HG03442 (cell line): ENCODE measurements around the gene STARD6.
A peak's percentile ranks its signal among the peaks of the same experiment; 100 is the strongest.
"Not testable (repeated sequence)": the region's sequence is repeated elsewhere in the genome, so short reads cannot be mapped to it uniquely, and the experiment has no call there.

ENCODE experiments used
- ATAC-seq: cut with Tn5 transposase; IDR thresholded peaks from one replicate; pipeline ENCODE4 v1.9.1; 2021; ENCODE audit warnings: mild to moderate bottlenecking, moderate library complexity; ENCODE audit not compliant: unreplicated experiment

STARD6 gene

DNA sequence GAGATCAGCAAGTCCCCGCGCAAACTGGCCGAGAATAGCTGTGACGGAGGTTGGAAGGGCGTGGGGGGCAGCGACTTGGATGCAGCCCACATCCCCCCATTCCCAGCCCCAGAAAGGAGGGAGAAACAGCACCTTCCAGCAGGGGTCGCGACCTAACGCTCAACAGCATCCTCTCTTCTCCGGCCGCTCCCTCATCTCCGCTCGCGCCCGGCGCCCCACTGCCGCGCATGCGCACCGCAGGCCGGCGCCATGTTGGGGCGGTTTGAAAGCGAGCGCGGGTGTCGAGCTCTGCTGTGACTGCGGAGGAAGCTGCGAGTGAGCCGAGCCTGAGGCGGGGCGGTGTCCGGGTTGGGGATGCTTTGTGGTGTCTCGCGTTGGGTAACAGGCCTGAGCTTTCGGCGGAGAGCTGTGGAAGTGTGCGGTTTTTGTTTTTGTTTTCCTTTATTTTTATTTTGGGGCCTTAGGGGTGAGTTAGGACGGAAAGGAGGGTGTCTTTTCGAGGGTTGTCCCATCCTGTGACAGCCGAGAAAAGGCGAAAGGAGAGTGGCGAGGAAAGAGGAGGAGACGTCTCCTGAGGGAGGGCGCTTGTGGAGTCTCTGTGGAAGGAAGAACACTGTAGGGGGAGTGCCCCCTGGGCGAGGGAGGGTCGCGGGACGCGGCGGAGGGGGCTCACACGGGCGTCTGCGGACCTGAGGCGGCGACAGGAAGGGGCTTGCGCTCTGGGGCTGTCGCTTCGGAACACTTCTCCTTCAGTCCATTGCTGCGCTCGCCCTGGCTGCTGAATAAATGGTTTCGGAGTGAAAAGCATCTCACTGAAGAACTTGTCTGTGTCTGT, at the start of gene STARD6, which contains the start of gene C18orf54:
TSS of gene STARD6 (minus strand) at position 199 of the 835 bp plus-strand sequence. CDS start 3,285 bp downstream, outside the sequence.
TSS of gene C18orf54 (plus strand) at position 247 of the 835 bp plus-strand sequence. CDS start 2,667 bp downstream, outside the sequence.
- peak; percentile 92 for ATAC-seq

DNA sequence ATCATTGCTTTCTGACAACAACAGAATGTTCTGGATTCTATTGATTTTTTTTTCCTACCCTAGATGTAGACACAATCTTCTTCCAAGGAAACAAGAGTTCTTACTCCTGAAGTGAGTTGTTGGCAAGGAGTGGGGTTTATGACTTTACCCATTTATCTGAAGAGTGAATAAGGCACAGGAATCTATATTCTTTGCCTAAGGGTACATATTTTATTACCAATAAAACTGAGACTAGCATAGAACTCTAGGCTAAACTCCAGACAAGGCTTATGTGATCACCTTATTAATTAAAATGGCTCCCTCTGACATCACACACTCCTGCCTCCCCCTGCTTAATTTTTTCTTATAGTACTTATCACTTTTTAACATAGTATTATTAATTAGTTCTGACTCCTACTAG, 47.6 kb upstream of the STARD6 start:
- ATAC-seq: no peak

GRCh38 chr18:54396760-54397159, 39.1 kb upstream of the STARD6 start:
- no peak for ATAC-seq

GRCh38 chr18:54393648-54394294, 36.1 kb upstream of the STARD6 start:
- no peak for ATAC-seq

GRCh38 chr18:54392543-54393023, 34.9 kb upstream of the STARD6 start:
- ATAC-seq: peak; percentile 49

DNA sequence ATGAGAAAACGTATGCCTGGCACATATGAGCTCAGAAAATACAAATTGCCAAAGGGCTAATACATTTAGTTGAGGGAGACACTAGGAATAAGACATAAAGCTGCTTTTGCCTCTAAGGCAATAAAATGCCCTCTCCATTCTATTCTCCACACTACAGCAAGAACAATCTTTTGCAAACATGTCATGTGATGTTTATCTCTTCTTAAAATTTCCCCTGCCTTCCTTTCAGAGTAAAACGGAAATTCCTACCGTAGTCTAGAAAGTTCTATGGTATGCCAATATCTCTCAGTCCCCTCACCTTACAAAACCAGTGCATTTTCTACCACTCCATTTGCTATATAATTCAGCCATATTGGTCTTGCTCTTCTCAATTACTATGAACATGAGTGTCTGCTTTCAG, 33.2 kb upstream of the STARD6 start:
- no peak for ATAC-seq

GRCh38 chr18:54389143-54389505, 31.5 kb upstream of the STARD6 start:
- no peak for ATAC-seq

DNA sequence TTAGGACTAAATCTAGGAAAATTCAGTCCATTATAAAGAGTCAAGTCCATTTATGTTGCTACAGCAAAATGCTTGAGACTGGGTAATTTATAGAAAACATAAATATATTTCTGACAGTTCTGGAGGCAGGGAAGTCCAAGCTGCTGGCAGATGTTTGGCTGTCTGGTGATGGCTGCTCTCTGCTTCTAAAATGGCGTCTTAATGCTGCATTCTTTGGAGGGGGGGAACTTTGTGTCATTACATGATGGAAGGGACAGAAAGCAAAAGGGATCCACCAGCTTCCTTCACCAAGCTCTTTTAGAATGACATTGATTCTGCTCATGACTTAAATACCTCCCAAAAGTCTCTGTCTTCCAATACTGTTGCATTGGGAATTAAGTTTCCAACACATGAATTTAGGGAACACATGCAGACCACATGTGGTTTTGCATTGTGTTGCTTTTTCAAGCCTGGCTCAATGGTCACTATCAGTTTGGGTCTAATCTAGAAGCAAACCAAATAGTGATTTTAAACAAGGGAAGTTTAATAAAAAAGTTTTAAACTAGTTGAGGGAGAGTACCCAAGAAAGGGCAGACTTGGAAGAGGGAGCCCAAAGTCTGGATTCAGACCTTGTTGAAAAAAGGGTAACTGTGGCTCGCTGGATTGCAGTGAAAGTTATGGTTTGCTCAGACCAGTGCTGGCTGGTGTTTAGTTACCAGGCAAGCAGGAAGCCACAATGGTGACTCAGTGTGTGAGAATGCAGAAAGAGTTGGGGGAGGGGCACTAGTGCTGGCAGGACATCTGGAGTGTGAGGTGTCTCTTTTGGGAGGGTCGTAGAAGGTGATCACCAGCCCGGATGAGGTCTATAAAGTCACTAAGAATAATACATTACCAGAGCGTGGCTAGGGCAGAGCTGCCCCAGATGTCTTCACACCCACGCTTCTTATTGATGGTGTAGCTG, 30.8 kb upstream of the STARD6 start:
- ATAC-seq: peak; percentile 95

DNA sequence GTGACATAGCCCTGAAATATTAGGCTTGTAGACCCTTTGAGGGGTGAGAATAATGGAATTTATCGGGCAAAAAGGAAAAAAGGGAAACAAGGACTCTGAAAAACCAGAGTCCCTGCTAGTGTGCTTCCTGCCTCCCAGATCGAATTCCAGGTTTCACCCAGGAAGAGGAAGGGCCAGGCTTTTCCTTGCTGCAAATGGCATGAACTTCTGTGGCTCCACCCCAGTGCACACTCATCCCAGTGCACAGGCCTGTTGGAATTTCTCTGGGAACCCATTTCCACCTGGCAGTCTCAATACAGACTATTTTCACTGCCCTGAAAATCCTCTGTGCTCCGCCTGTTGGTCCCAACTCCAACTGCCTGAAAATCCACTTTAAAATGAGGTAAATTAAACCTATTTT, 30.0 kb upstream of the STARD6 start:
- ATAC-seq: no peak

GRCh38 chr18:54386800-54387495, 29.3 kb upstream of the STARD6 start:
- not testable (repeated sequence) for ATAC-seq

GRCh38 chr18:54386043-54386442, 28.4 kb upstream of the STARD6 start:
- no peak for ATAC-seq

DNA sequence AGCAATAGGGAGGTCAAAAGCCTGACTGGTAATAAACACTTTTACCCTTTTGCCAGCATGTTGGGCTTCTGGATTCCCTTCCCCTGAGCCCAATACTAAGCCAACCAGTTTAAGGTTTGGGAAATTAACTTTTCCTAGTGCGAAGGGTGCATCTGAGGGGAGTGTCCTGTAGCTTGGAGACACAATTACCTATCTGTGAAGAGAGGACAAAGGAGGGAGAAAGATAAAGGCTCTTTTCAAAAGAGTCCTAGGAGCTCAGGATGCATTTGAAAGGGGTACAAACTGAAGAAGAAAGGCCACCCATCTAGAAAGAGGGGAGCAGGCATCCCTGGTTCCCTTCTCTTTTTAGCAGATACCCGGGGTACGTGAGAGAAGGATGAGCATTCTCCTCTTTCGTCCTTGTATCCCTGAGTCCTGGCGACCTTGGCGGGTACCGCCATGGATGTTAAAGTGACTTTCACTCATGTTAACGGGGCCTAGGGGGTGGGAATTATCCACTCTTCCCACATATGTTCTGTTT, 25.1 kb upstream of the STARD6 start:
- no peak for ATAC-seq

- no peak for ATAC-seq
These were observed 24.4 kb upstream of the STARD6 start for GRCh38 chr18:54382076-54382475.

DNA sequence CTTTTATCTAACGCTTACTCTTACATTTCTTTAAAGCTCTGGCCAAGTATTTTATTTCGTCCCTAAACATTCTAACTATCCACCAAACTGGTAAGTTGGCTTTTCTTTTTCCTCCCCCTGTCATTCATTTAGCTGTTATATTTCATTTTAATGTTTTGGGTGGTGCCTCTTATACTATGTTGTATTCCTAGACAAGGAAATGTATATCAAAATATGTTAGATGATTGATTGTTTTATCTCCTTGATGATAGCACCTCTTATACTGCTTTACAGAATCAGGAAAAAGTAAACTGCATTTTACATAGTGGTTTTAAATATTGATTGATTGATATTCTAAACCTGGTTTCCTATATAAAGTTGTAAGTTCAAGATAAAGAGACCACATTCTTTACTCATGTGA, 24.0 kb upstream of the STARD6 start:
- no peak for ATAC-seq

DNA sequence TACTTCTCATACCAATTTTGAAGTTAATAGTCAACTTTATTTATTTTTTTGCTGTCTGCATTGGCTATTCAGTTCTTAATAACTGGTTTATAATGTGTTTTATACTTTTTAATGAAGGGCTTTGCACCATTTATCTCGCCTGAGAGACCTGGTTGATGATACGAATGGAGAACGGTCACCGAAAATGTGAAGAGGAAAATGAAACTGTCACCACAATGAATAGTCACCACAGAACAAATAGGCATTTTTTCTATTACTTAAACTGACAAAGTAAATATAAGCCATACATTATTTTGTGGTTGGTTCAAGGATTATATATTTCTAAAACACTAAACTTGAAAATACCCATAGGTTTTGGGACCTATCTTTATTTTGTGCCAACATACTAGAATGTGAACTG, 20.4 kb upstream of the STARD6 start:
- ATAC-seq: no peak

DNA sequence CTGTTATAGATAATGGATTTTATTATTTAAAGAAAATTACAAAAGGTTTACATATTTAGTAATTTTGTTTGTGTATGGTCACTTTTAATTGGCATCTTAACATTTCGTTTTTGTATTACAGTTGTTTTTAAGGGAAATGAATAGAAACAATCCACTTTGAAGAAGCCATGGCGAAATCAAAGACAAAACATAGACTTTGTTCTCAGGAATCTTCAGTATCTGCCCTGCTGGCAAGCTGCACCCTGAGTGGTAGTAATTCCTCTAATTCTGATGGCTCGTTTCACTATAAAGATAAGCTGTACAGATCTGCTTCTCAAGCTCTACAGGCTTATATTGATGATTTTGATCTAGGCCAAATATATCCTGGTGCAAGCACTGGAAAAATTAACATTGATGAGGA, 2.7 kb upstream of the STARD6 start:
- ATAC-seq: no peak

DNA sequence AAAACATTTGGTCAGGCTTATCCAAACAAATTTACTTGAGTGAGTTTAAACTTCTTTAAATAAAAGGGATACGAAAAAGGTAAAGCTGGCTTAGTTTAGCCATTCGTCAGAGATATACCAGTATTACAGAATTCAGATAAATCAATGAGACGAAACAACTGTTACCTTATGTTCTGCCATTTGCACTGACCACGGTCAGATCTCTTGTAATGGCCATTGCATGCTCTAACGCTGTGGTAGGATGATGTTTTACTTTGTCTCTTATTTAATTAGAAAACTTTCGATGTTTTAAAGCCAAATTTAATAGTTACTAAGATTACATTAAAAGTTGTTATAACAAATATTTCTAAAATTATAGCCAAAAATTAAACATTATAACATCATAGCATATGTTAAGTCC, 1.6 kb upstream of the STARD6 start:
- no peak for ATAC-seq

- no peak for ATAC-seq
These were observed 910 bp upstream of the STARD6 start for GRCh38 chr18:54358495-54359040.

DNA sequence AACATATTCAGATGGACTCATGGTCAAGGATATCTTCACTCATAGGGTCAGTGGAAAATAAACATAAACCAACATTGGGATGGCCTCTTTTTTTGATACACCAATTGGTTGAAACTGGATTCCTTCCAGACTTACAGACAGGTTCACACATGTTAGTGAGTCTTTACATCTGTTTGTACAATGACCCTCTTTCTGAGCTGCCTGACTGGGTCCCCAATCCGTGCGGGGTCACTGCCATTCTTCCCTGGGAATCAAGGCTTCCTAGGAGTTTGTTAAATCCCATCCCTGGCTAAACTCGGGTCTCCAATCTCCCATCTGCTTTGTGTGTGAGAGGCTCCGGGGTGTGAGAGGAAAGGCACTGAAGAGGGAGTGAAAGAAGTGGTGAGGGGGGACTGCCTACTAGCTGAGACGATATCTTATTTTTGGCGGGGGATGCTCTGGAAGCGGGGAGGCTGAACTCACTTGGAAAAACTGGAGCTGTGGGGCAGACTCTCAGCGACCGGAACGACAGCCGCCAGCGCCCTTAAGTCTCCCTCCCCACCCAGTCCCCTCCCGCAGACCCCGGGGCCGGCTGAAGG, 487 bp downstream of the STARD6 start:
- ATAC-seq: no peak

DNA sequence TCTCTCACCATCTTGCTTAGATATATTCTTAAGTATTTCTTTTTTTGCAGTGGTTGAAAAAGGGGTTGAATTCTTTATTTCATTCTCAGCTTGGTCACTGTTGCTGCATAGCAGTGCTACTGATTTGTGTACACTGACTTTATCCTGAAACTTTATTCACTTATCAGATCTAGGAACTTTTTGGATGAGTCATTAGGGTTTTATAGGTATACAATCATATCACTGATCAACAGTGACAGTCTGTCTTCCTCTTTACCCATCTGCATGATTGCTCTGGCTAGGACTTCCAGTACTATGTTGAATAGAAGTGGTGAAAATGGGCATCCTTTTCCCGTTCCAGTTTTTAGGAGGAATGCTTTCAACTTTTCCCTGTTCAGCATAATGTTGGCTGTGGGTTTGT, 6.5 kb downstream of the STARD6 start:
- ATAC-seq: no peak
